Measurements from ENCODE around the gene SYT15B. TPM values are rescaled to one million over a fixed set of nuclear protein-coding genes. Genes with fewer than 3 reads are reported as not detected.
A peak's percentile ranks its signal among the peaks of the same experiment; 100 is the strongest.
"Not testable (repeated sequence)": the region's sequence is repeated elsewhere in the genome, so short reads cannot be mapped to it uniquely, and the experiment has no call there.

The SYT15B gene
- total and polyA plus RNA-seq, 4 donors: 1.8 to 10.8 (median 5.0) TPM

DNA sequence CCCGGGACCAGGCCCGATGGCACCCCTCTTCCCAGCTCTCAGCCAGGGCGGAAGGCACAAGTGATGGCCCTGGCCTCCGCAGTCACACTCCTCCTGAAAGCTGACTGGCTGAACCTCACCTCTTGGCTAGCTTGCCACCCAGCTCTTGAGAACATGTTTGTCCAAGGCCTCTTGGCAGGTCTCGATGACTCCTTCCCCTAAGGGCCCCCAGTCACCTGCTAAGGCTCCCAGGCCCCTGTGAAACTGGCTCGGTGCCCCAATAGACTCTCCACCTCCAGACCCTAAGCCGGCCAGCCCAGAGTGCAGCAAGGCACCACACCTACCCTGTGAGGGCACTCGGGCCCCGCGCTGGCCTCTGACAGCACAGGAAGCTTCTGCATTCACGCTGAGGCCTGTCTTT is 4.5 kb downstream of the SYT15B start:
- H3K27ac ChIP-seq (ENCODE audit: low read depth, low read length); H3K4me1 ChIP-seq (ENCODE audit: control insufficient read depth, insufficient read depth, low read length): not testable (repeated sequence)
- WGBS (ENCODE audit: insufficient coverage): no CpG with 5 or more reads among the region's 11 CpGs

DNA sequence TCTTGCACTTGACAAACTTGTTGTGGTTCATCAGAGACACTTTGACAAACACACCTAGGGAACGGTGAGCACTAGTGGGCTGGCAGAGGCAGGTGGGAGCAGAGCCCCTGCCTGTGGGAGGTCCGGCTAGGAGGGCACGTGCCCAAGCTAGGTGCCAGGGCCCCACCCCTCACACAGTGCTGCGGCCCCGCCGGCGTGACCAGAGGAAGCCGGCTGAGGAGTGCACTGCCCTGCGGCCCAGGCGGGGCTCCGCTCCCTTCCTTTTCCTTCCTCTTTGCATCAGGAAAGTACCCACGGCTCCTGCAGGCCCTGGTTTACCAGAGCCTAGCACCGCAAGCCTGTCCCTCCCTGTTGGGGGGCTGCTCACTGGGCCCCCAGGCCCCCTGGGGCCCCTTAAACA is 7.2 kb downstream of the SYT15B start:
- H3K27ac ChIP-seq (ENCODE audit: low read depth, low read length); H3K4me3 ChIP-seq (ENCODE audit: low read depth, low read length); DNase-seq (ENCODE audit: low read depth in 4 of 6, low spot score in 6 of 6); H3K9me3 ChIP-seq (ENCODE audit: control insufficient read depth, insufficient read depth, low read length); H3K4me1 ChIP-seq (ENCODE audit: control insufficient read depth, insufficient read depth, low read length); H3K36me3 ChIP-seq (ENCODE audit: control insufficient read depth, insufficient read depth, low read length); H3K27me3 ChIP-seq (ENCODE audit: control insufficient read depth, insufficient read depth, low read length): not testable (repeated sequence)
- WGBS (ENCODE audit: insufficient coverage): no CpG with 5 or more reads among the region's 13 CpGs

More for the DNA sequence above, 4.5 kb downstream of the SYT15B start:
- not testable (repeated sequence) for DNase-seq (ENCODE audit: low read depth in 4 of 6, low spot score in 6 of 6); H3K36me3 ChIP-seq (ENCODE audit: control insufficient read depth, insufficient read depth, low read length); H3K4me3 ChIP-seq (ENCODE audit: low read depth, low read length); H3K27me3 ChIP-seq (ENCODE audit: control insufficient read depth, insufficient read depth, low read length); H3K9me3 ChIP-seq (ENCODE audit: control insufficient read depth, insufficient read depth, low read length)

DNA sequence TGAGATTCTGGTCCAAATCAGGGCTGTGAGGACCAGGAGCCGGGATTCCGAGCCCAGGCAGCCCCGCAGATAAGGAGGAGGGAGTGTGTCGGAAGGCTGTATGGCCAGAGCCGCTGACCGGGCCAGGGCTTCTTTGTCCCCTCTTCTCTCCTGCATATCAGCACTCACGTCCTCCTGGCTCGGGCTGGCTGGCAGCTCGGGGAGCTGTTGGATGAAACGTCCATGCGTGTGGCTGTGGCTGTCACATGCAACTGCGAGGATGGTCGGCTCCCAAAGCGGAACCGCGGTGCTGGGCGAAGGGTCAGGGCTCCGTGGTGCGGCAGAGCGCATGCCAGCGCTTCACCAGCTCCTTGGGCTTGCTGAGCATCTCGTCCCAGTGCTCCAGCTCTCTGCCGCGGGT is 9.5 kb downstream of the SYT15B start:
- H3K27ac ChIP-seq (ENCODE audit: low read depth, low read length); H3K27me3 ChIP-seq (ENCODE audit: control insufficient read depth, insufficient read depth, low read length); H3K4me1 ChIP-seq (ENCODE audit: control insufficient read depth, insufficient read depth, low read length); H3K9me3 ChIP-seq (ENCODE audit: control insufficient read depth, insufficient read depth, low read length); H3K4me3 ChIP-seq (ENCODE audit: low read depth, low read length); DNase-seq (ENCODE audit: low read depth in 4 of 6, low spot score in 6 of 6); H3K36me3 ChIP-seq (ENCODE audit: control insufficient read depth, insufficient read depth, low read length): not testable (repeated sequence)
- no CpG with 5 or more reads among the region's 24 CpGs for WGBS (ENCODE audit: insufficient coverage)

DNA sequence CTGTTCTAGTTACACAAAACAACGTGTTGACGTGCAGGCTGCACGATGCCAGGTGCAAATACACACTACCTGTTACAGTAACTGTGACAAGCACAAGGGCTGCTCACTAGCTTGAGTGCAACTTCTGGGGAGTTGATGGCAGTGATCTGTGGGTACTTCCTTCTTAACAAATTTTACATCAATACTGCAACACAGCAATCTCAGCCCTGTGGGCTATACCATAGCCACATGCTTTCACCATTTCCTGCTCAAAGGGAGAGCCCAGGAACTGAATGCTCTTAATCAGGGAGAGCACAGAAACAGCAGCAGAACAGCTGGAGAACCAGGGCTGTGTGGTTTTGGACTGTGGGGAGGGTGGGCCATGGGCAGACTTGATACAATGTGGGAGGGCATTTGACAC is 10.2 kb downstream of the SYT15B start:
- H3K4me3 ChIP-seq (ENCODE audit: low read depth, low read length); H3K4me1 ChIP-seq (ENCODE audit: control insufficient read depth, insufficient read depth, low read length); DNase-seq (ENCODE audit: low read depth in 4 of 6, low spot score in 6 of 6); H3K27me3 ChIP-seq (ENCODE audit: control insufficient read depth, insufficient read depth, low read length); H3K9me3 ChIP-seq (ENCODE audit: control insufficient read depth, insufficient read depth, low read length); H3K36me3 ChIP-seq (ENCODE audit: control insufficient read depth, insufficient read depth, low read length); H3K27ac ChIP-seq (ENCODE audit: low read depth, low read length): not testable (repeated sequence)
- no CpG with 5 or more reads among the region's 3 CpGs for WGBS (ENCODE audit: insufficient coverage)

DNA sequence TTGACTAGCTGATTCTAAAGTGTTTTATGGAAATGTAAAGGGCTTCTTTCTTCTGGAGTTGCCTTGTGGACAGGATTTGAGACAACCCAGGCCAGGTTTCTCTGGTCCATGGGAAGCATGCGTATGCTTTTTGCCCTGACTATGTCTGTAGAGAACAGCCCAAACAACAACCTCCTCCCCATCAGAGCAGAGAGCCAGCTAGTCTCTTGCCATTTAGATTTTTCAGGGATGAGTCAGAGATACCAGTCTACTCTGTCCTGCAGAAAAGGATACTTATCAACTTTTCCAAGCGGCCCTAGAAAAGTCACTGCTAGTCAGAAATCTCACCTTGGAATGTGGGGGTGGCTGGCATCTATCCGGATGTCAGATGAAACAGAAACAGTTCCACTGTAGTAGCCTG is 11.6 kb downstream of the SYT15B start:
- H3K27ac ChIP-seq (ENCODE audit: low read depth, low read length); H3K4me1 ChIP-seq (ENCODE audit: control insufficient read depth, insufficient read depth, low read length); DNase-seq (ENCODE audit: low read depth in 4 of 6, low spot score in 6 of 6); H3K36me3 ChIP-seq (ENCODE audit: control insufficient read depth, insufficient read depth, low read length); H3K4me3 ChIP-seq (ENCODE audit: low read depth, low read length); H3K27me3 ChIP-seq (ENCODE audit: control insufficient read depth, insufficient read depth, low read length); H3K9me3 ChIP-seq (ENCODE audit: control insufficient read depth, insufficient read depth, low read length): not testable (repeated sequence)
- no CpG with 5 or more reads among the region's 3 CpGs for WGBS (ENCODE audit: insufficient coverage)

DNA sequence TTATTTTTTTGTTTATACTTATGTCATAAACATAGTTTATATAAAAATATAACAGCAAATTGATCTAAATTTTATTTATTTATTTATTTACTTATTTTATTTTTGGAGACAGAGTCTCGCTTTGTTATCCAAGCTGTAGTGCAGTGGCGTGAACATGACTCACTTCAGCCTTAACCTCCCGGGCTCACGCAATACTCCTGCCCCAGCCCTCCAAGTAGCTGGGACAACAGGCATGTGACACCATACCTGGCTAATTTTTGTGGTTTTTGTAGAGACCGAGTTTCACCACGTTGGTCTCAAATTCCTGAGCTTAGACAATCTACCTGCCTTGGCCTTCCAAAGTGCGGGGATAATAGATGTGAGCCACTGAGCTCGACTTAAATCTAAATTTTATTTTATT is 13.0 kb downstream of the SYT15B start:
- H3K27ac ChIP-seq (ENCODE audit: low read depth, low read length); H3K36me3 ChIP-seq (ENCODE audit: control insufficient read depth, insufficient read depth, low read length); H3K4me1 ChIP-seq (ENCODE audit: control insufficient read depth, insufficient read depth, low read length); H3K9me3 ChIP-seq (ENCODE audit: control insufficient read depth, insufficient read depth, low read length); H3K27me3 ChIP-seq (ENCODE audit: control insufficient read depth, insufficient read depth, low read length); H3K4me3 ChIP-seq (ENCODE audit: low read depth, low read length); DNase-seq (ENCODE audit: low read depth in 4 of 6, low spot score in 6 of 6): not testable (repeated sequence)
- no CpG with 5 or more reads among the region's 8 CpGs for WGBS (ENCODE audit: insufficient coverage)

DNA sequence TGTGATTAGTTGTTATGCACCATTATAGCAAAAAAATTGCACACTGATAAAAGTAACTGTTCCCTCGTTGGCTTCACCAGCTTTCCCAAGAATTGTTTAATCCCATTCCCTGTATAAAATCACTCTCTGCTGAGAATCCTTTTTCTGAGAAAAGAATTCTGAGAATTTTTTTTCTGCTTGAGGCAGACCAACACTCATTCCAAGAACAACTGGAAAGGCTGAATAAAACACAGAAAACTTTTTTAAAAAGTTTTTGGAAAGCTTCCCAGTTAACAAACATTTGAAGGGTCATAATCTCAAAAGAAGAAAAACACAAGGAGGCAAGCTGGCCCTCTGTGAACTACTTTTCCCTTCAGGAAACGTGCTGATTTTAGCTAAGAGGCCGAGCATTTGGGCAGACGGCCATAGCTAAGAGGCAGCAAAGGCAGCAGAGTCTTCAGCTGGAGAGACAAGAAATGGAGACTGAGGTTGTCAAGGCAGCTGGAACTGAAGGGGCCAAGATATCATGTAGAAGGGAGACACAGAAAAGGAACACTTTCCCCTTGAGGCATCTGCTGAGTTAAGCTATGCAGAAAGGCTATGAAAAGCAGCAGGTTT is 16.5 kb downstream of the SYT15B start:
- H3K27ac ChIP-seq (ENCODE audit: low read depth, low read length); H3K27me3 ChIP-seq (ENCODE audit: control insufficient read depth, insufficient read depth, low read length); H3K9me3 ChIP-seq (ENCODE audit: control insufficient read depth, insufficient read depth, low read length); H3K36me3 ChIP-seq (ENCODE audit: control insufficient read depth, insufficient read depth, low read length); H3K4me1 ChIP-seq (ENCODE audit: control insufficient read depth, insufficient read depth, low read length); H3K4me3 ChIP-seq (ENCODE audit: low read depth, low read length): not testable (repeated sequence)
- WGBS (ENCODE audit: insufficient coverage): no CpG with 5 or more reads among the region's 4 CpGs
- DNase-seq (ENCODE audit: low read depth in 4 of 6, low spot score in 6 of 6): peak in 1 of 6 donors; percentile 41

DNA sequence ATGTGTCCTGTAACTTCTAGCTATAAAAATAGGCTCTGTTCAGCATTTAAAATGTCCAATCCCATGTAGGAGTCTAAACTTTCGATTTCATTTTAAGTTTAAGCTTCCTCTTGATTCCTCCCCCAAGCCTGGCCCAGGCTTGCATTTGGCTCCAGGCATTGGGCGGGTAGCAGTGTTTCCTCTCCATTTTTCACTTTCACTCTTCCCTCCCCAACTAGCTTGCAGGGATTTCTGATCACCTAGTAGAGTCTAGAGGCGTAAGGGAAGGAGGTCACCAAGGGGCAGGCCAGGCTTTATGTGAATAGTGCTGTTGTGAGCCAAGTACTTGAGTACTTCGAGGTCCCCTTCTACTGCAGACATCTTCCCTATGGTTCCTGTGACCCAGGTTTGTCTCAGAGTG is 18.5 kb downstream of the SYT15B start:
- not testable (repeated sequence) for H3K9me3 ChIP-seq (ENCODE audit: control insufficient read depth, insufficient read depth, low read length); H3K4me3 ChIP-seq (ENCODE audit: low read depth, low read length); H3K4me1 ChIP-seq (ENCODE audit: control insufficient read depth, insufficient read depth, low read length); H3K27ac ChIP-seq (ENCODE audit: low read depth, low read length); DNase-seq (ENCODE audit: low read depth in 4 of 6, low spot score in 6 of 6); H3K27me3 ChIP-seq (ENCODE audit: control insufficient read depth, insufficient read depth, low read length); H3K36me3 ChIP-seq (ENCODE audit: control insufficient read depth, insufficient read depth, low read length)
- no CpG with 5 or more reads among the region's 4 CpGs for WGBS (ENCODE audit: insufficient coverage)

DNA sequence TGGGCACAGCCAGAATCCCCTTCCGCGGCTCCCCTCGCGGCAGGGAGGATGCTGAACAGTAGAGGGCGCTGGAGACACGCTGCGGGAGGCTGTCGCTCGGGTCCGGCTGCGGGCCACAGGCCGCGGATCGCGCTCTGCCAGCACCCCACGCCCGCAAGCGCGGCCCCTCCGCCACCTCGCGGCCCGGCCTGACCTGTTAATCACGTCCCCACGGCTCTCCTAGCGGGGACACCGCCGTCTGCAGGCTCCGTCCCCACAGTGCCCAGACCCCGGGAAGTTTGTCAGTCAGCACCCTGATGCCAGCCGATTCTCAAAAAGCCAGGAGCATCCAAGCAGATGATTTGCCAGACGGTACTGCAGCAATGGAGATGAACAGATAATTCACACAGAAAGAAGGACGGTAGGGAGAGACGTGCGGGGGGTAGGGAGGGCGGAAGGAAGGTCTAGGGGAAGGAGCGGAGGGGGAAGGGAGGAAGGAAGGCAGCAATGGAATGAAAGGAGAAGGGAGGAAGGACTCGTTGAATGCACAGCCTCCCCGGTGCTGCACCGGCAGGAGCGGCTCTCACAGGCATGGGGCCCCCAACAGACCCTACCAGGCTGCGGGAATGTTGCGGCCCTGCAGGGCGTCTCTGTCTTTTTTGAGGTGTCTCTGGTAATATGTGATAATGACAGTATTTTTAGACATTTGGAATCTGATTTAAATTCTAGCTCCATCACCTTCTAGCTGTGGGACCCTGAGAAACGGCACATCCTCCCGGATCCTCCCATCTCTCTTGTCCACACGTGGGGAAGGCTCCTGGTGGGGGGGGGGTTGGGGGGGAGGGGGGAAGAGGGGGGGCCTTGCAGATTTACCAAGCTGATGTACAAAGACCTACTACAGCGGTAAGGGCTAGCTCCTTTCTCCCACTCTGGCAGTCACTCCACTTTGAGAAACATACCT is 19.5 kb downstream of the SYT15B start:
- not testable (repeated sequence) for H3K4me1 ChIP-seq (ENCODE audit: control insufficient read depth, insufficient read depth, low read length); H3K36me3 ChIP-seq (ENCODE audit: control insufficient read depth, insufficient read depth, low read length); H3K27me3 ChIP-seq (ENCODE audit: control insufficient read depth, insufficient read depth, low read length); H3K9me3 ChIP-seq (ENCODE audit: control insufficient read depth, insufficient read depth, low read length); H3K27ac ChIP-seq (ENCODE audit: low read depth, low read length)
- DNase-seq (ENCODE audit: low read depth in 4 of 6, low spot score in 6 of 6): peak in 3 of 6 donors; percentile 7 to 54 (median 39)
- no CpG with 5 or more reads among the region's 48 CpGs for WGBS (ENCODE audit: insufficient coverage)
- H3K4me3 ChIP-seq (ENCODE audit: low read depth, low read length): peak overlapping the region; percentile 21

DNA sequence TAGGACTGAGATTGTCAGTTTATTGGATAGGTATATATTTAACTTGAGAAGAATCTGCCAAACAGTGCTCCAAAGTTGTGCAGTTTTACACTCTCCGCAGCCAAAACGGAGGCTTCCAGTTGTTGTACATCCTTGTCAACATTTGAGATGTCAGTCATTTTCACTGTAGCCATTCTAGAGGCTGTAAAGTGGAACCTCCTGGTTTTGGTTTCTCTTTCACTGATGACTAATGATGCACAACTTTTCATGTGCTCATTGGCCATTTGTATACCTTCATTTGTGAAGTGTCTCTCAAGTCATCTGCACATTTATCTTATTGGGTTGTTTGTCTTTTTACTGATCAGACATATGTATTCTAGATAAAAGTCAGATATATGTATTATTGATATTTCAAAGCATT is 22.5 kb downstream of the SYT15B start:
- H3K4me3 ChIP-seq (ENCODE audit: low read depth, low read length); H3K9me3 ChIP-seq (ENCODE audit: control insufficient read depth, insufficient read depth, low read length); H3K27ac ChIP-seq (ENCODE audit: low read depth, low read length); DNase-seq (ENCODE audit: low read depth in 4 of 6, low spot score in 6 of 6); H3K36me3 ChIP-seq (ENCODE audit: control insufficient read depth, insufficient read depth, low read length); H3K27me3 ChIP-seq (ENCODE audit: control insufficient read depth, insufficient read depth, low read length); H3K4me1 ChIP-seq (ENCODE audit: control insufficient read depth, insufficient read depth, low read length): not testable (repeated sequence)
- no CpG with 5 or more reads among the region's 2 CpGs for WGBS (ENCODE audit: insufficient coverage)

Measured in spinal cord (tissue), 10 donors.